ENCODE data around the gene MALRD1.

DNA sequence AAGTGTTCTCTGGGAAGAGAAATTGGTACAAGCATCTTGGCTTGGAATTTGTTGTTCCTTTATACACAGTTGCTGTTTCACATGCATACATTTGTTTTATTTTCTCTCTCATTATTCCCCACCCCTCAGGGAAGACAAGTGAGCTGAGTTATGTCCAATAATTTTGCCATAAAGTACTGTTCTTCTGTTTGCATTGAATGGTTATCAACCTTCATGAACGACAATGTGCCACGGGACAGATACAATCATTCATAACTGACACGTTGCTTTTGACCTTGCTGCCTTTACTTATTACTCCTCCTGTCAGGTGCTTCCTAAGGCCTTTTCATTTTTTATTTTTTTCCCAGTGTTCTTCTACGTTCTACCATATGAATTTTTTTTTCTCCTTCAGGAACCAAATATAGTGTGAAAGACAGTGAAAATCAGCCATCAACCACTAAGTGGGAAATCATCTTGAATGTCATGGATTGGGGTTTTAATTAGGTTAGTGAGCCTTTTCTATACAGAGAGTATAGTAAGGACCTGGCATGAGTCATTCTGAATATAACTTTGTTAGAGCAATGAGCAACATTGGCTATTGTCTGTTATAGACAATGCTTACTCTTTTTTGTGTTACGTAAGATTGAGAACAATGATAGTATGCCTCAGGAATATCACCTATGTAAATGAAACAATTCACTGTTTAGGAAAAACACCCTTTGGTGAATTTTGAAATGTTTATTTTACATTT is 383.2 kb downstream of the MALRD1 start:
- TF ChIP-seq POLR2A (IDR thresholded peaks at IDR 0.05) (no peak), POLR2AphosphoS5 (IDR thresholded peaks at IDR 0.05) (no peak)
- TF ChIP-seq, protein P1, sequence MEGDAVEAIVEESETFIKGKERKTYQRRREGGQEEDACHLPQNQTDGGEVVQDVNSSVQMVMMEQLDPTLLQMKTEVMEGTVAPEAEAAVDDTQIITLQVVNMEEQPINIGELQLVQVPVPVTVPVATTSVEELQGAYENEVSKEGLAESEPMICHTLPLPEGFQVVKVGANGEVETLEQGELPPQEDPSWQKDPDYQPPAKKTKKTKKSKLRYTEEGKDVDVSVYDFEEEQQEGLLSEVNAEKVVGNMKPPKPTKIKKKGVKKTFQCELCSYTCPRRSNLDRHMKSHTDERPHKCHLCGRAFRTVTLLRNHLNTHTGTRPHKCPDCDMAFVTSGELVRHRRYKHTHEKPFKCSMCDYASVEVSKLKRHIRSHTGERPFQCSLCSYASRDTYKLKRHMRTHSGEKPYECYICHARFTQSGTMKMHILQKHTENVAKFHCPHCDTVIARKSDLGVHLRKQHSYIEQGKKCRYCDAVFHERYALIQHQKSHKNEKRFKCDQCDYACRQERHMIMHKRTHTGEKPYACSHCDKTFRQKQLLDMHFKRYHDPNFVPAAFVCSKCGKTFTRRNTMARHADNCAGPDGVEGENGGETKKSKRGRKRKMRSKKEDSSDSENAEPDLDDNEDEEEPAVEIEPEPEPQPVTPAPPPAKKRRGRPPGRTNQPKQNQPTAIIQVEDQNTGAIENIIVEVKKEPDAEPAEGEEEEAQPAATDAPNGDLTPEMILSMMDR (IDR thresholded peaks at IDR 0.05), result no peak
